ENCODE results near the gene SRRM4. TPM values are rescaled to one million over a fixed set of nuclear protein-coding genes. Genes with fewer than 3 reads are reported as not detected.

Gene SRRM4
- total RNA-seq, 1 experiment from 2014 or later = 0.96 TPM

DNA sequence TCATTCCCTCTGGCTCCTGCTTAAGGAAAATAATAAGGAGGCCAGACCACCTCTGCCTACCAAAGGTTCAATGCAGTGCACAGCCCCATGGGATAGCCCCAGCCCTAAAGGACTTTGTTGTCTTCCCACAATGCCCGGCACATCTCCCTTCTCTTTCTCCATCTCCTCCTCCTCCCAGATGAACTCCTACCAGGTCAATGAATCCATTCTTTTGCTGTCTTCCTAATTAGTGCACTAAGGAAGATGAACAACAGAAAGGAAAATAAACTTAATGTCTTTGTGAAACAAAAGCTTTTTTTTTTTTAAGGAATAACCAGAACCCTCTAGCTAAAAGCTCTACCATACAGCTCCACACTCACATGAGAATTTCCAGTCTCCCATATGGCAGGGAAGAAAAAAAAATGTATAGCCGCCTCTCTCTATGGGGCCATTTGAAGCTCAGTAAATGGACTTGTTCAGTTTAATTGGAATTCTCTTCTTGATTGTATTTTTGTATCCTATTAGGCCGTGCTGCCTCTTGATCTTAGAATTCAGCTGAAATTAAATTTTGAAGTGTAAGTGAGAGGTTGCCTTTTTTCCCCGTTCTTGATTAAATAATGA lies 155.6 kb downstream of the SRRM4 start (continued):
- TF ChIP-seq JAZF1 (CRISPR knock-in tag; IDR thresholded peaks at IDR 0.05) (no peak), NR1H2 (CRISPR knock-in tag; IDR thresholded peaks at IDR 0.05) (no peak), ZNF219 (CRISPR knock-in tag; IDR thresholded peaks at IDR 0.05; ENCODE audit: borderline replicate concordance) (no peak), USF2 (CRISPR knock-in tag; IDR thresholded peaks at IDR 0.05) (no peak), ZNF512 (CRISPR knock-in tag; IDR thresholded peaks at IDR 0.05; ENCODE audit: borderline replicate concordance) (no peak), MXD4 (CRISPR knock-in tag; IDR thresholded peaks at IDR 0.05; ENCODE audit: borderline replicate concordance) (no peak), CTCF (IDR thresholded peaks at IDR 0.05) (no peak), FOXK1 (CRISPR knock-in tag; IDR thresholded peaks at IDR 0.05) (no peak), ETV6 (CRISPR knock-in tag; IDR thresholded peaks at IDR 0.05) (no peak), ZNF671 (CRISPR knock-in tag; IDR thresholded peaks at IDR 0.05) (no peak)
- TF ChIP-seq, protein P1, sequence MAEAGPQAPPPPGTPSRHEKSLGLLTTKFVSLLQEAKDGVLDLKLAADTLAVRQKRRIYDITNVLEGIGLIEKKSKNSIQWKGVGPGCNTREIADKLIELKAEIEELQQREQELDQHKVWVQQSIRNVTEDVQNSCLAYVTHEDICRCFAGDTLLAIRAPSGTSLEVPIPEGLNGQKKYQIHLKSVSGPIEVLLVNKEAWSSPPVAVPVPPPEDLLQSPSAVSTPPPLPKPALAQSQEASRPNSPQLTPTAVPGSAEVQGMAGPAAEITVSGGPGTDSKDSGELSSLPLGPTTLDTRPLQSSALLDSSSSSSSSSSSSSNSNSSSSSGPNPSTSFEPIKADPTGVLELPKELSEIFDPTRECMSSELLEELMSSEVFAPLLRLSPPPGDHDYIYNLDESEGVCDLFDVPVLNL (CRISPR knock-in tag; IDR thresholded peaks at IDR 0.05; ENCODE audit: borderline replicate concordance, low read depth) = no peak
- TF ChIP-seq, protein P2, sequence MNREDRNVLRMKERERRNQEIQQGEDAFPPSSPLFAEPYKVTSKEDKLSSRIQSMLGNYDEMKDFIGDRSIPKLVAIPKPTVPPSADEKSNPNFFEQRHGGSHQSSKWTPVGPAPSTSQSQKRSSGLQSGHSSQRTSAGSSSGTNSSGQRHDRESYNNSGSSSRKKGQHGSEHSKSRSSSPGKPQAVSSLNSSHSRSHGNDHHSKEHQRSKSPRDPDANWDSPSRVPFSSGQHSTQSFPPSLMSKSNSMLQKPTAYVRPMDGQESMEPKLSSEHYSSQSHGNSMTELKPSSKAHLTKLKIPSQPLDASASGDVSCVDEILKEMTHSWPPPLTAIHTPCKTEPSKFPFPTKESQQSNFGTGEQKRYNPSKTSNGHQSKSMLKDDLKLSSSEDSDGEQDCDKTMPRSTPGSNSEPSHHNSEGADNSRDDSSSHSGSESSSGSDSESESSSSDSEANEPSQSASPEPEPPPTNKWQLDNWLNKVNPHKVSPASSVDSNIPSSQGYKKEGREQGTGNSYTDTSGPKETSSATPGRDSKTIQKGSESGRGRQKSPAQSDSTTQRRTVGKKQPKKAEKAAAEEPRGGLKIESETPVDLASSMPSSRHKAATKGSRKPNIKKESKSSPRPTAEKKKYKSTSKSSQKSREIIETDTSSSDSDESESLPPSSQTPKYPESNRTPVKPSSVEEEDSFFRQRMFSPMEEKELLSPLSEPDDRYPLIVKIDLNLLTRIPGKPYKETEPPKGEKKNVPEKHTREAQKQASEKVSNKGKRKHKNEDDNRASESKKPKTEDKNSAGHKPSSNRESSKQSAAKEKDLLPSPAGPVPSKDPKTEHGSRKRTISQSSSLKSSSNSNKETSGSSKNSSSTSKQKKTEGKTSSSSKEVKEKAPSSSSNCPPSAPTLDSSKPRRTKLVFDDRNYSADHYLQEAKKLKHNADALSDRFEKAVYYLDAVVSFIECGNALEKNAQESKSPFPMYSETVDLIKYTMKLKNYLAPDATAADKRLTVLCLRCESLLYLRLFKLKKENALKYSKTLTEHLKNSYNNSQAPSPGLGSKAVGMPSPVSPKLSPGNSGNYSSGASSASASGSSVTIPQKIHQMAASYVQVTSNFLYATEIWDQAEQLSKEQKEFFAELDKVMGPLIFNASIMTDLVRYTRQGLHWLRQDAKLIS (CRISPR knock-in tag; IDR thresholded peaks at IDR 0.05; ENCODE audit: borderline replicate concordance) = no peak

DNA sequence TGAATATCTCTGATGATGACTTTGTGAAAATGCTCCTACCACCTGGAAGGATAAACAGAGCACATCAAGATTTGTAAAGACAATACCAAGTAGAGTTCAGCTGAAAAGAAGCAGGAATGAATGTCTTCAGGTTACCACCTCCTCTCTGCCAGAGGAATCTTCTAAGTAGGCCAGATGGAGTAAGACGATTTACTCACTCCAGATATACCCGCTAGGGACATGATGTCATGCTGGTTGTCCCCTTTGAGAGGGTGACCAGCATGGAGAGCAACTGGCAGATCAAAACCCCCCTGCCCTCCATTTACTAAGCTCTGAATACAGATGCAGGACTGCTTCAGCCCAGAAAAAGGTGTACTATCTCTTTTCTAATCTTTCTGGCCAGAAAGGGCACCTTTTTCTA lies 158.1 kb downstream of the SRRM4 start:
- ChIA-PET CTCF (no interaction called here), POLR2A (no interaction called here)
- DNase-seq (ENCODE audit: low spot score) (no peak), ATAC-seq (no peak)
- Mint-ChIP-seq H3K27me3 (ENCODE audit: low read depth) (no peaks in the 10 kb centered on the region; the same call in 1 of the 2 replicates), H3K36me3 (peaks cover 28% of the 10 kb centered on the region), H3K27ac (no peak overlapping the region), H3K4me3 (no peak overlapping the region), H3K4me1 (peaks cover 4% of the 10 kb centered on the region), H3K9me3 (peaks cover 16% of the 10 kb centered on the region)
- no peak for TF ChIP-seq NFYB (CRISPR knock-in tag; conservative IDR thresholded peaks at IDR 0.05; ENCODE audit: low read depth)
- TF ChIP-seq ZNF281 (CRISPR knock-in tag; IDR thresholded peaks at IDR 0.05) = no peak
- no peak for TF ChIP-seq ETV6 (CRISPR knock-in tag; IDR thresholded peaks at IDR 0.05)

Measured in WTC11 (cell line).